ENCODE measurements around the gene PPIE. TPM values are rescaled to one million over a fixed set of nuclear protein-coding genes. Genes with fewer than 3 reads are reported as not detected.

PPIE gene
- total RNA-seq, 5 donors from 2014 or later (not counting 1 experiment from before 2014, with no cell fraction given) = 50.8 to 72.6 (median 58.7) TPM

DNA sequence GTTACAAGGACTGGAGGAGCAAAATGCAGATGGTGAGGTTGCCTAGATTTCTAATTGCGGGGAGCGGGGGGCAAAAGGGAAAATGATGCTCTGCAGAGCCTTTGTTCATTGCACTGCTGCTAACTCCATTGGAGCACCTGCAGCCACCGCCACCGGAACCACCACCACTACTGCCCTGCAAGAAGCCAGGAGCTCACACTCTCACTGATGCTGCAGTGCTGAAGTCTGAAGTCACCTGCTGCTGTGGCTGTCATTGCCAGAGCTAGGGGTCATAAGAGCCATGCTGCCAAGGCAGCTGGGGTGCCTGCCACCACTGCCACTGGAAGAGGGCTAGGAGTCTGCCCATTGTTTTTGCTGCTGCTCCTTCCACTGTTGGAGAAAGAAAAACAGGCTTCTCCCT lies 40.1 kb upstream of the PPIE start:
- H3K9me3 Mint-ChIP-seq = no peaks in the 10 kb centered on the region
- ChIA-PET POLR2A (no interaction called here), CTCF (no interaction called here)
- 89% methylated on average over 4 of the region's 4 CpGs for WGBS (ENCODE audit: insufficient coverage)
- peaks cover 0 to 6% of the 10 kb centered on the region in 2 donors for H3K27me3 Mint-ChIP-seq
- DNase-seq (no peak), ATAC-seq (replicated peaks in 1 of 4) (no peak)
- no peaks in the 10 kb centered on the region for H3K36me3 Mint-ChIP-seq
- Histone ChIP-seq H3K4me3 (ENCODE audit: control insufficient read depth in 1 of 2, extremely low read depth in 1 of 2, low read length in 1 of 2) (no peak overlapping the region), H3K36me3 (ENCODE audit: control insufficient read depth in 2 of 2, extremely low read depth in 1 of 2, insufficient read depth in 1 of 2, low read length in 1 of 2) (no peaks in the 10 kb centered on the region), H3K27ac (ENCODE audit: low read length) (no peak overlapping the region), H3K9me3 (no peaks in the 10 kb centered on the region), H3K27me3 (replicated peaks in 1 of 2; ENCODE audit: control insufficient read depth in 2 of 2, extremely low read depth in 1 of 2, insufficient read depth in 2 of 2, low read length in 1 of 2) (peaks cover 11 to 12% of the 10 kb centered on the region in 2 experiments), H3K4me1 (ENCODE audit: control insufficient read depth in 1 of 2, extremely low read depth in 1 of 2, insufficient read depth in 2 of 2, low read length in 2 of 2) (no peaks in the 10 kb centered on the region)
- peaks cover 6 to 8% (median 7%) of the 10 kb centered on the region in 3 donors for H3K4me1 Mint-ChIP-seq
- no peak overlapping the region for H3K4me3 Mint-ChIP-seq
- no peak overlapping the region for H3K27ac Mint-ChIP-seq

DNA sequence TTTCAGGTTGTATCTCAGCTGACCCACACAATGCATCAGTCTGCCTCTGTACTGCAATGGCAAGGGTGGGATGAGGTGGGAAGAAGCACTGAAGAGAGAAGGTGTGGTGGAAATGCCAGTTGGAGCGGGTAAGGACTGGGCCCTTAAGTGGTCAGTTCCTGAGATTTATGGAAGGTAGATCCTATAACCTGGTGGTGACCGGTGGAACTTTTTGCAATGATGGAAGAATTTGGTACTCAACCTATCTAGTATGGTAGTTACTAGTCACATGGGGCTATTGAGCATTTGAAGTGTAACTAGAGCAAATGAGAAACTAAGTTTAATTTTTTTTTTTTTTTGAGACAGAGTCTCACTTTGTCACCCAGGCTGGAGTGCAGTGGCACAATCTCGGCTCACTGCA lies 39.3 kb upstream of the PPIE start:
- Histone ChIP-seq H3K27ac (ENCODE audit: low read length) (no peak overlapping the region), H3K27me3 (replicated peaks in 1 of 2; ENCODE audit: control insufficient read depth in 2 of 2, extremely low read depth in 1 of 2, insufficient read depth in 2 of 2, low read length in 1 of 2) (peaks cover 11 to 12% of the 10 kb centered on the region in 2 experiments), H3K9me3 (no peaks in the 10 kb centered on the region), H3K4me3 (ENCODE audit: control insufficient read depth in 1 of 2, extremely low read depth in 1 of 2, low read length in 1 of 2) (no peak overlapping the region), H3K36me3 (ENCODE audit: control insufficient read depth in 2 of 2, extremely low read depth in 1 of 2, insufficient read depth in 1 of 2, low read length in 1 of 2) (no peaks in the 10 kb centered on the region), H3K4me1 (ENCODE audit: control insufficient read depth in 1 of 2, extremely low read depth in 1 of 2, insufficient read depth in 2 of 2, low read length in 2 of 2) (no peaks in the 10 kb centered on the region)
- peaks cover 3 to 6% (median 3%) of the 10 kb centered on the region in 3 donors for H3K4me1 Mint-ChIP-seq
- WGBS (ENCODE audit: insufficient coverage) = 71% methylated on average over 2 of the region's 3 CpGs
- no peaks in the 10 kb centered on the region for H3K36me3 Mint-ChIP-seq
- H3K27ac Mint-ChIP-seq = no peak overlapping the region
- ChIA-PET POLR2A (no interaction called here), CTCF (no interaction called here)
- ATAC-seq (replicated peaks in 1 of 4) (no peak), DNase-seq (no peak)
- H3K27me3 Mint-ChIP-seq = peaks cover 0 to 6% of the 10 kb centered on the region in 2 donors
- no peak overlapping the region for H3K4me3 Mint-ChIP-seq
- H3K9me3 Mint-ChIP-seq = no peaks in the 10 kb centered on the region

DNA sequence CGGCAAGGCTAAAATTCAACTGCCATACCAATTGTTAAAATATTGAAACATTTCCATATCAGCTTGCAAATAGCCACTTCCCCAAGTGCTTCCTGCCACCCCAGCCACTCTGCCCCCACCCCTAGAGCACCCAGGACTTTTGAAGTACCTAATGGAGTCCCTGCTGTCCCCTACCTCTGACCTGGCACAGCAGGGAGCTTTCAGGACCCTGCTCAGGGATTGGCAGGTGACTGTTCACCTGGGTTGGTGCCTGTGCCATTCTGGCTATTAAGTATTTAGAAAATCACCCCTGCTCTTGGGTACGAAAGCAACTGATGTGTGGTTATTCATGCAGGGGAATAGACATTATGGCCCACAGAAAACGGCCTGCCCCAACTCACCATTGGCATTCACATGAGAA lies 38.3 kb upstream of the PPIE start:
- Histone ChIP-seq H3K27me3 (replicated peaks in 1 of 2; ENCODE audit: control insufficient read depth in 2 of 2, extremely low read depth in 1 of 2, insufficient read depth in 2 of 2, low read length in 1 of 2) (peaks cover 7 to 11% of the 10 kb centered on the region in 2 experiments), H3K36me3 (ENCODE audit: control insufficient read depth in 2 of 2, extremely low read depth in 1 of 2, insufficient read depth in 1 of 2, low read length in 1 of 2) (no peaks in the 10 kb centered on the region), H3K4me1 (ENCODE audit: control insufficient read depth in 1 of 2, extremely low read depth in 1 of 2, insufficient read depth in 2 of 2, low read length in 2 of 2) (no peaks in the 10 kb centered on the region), H3K4me3 (ENCODE audit: control insufficient read depth in 1 of 2, extremely low read depth in 1 of 2, low read length in 1 of 2) (no peak overlapping the region), H3K27ac (ENCODE audit: low read length) (no peak overlapping the region), H3K9me3 (no peaks in the 10 kb centered on the region)
- ChIA-PET CTCF (no interaction called here), POLR2A (interaction anchor here in 1 of 2 donors (0.6 kb wide), 1 partner anchor 38 kb away, joined by 6 read pairs; no protein-coding TSS in a partner anchor)
- DNase-seq = no peak
- no peaks in the 10 kb centered on the region for H3K4me1 Mint-ChIP-seq
- no peak overlapping the region for H3K27ac Mint-ChIP-seq
- peaks cover 0 to 4% of the 10 kb centered on the region in 2 donors for H3K27me3 Mint-ChIP-seq
- no peaks in the 10 kb centered on the region for H3K36me3 Mint-ChIP-seq
- H3K4me3 Mint-ChIP-seq = no peak overlapping the region
- ATAC-seq (replicated peaks in 1 of 4) = no peak
- H3K9me3 Mint-ChIP-seq = no peaks in the 10 kb centered on the region
- no CpG with 5 or more reads among the region's 3 CpGs for WGBS (ENCODE audit: insufficient coverage)

DNA sequence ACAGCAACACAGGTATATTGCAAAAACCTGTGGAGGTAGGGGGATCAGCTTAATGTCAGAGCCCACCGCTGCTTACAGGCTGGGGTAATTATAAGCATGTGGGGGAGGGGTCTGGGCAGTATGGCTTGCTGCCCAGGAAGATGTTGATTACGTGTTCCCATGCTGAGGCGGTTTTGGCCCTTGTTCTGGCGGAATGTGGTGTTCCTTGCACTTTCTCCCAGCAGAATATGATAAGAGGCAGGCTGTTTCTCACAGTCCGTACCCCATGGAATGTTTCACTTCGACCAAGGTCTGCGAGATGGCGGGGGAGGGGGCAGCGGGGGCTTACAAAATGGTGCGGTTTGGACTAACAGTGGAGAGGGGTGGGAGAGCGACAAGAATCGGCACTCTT lies 37.6 kb upstream of the PPIE start:
- peaks cover 7 to 11% of the 10 kb centered on the region in 2 experiments for H3K27me3 ChIP-seq (replicated peaks in 1 of 2; ENCODE audit: control insufficient read depth in 2 of 2, extremely low read depth in 1 of 2, insufficient read depth in 2 of 2, low read length in 1 of 2)
- H3K27me3 Mint-ChIP-seq = peaks cover 0 to 4% of the 10 kb centered on the region in 2 donors
- H3K27ac Mint-ChIP-seq = no peak overlapping the region
- no peaks in the 10 kb centered on the region for H3K36me3 Mint-ChIP-seq
- ATAC-seq (replicated peaks in 1 of 4) (no peak), DNase-seq (no peak)
- H3K4me1 Mint-ChIP-seq = no peaks in the 10 kb centered on the region
- ChIA-PET POLR2A (interaction anchor here in 1 of 2 donors (0.6 kb wide), 1 partner anchor 847 kb away, joined by 4 read pairs; no protein-coding TSS in a partner anchor), CTCF (no interaction called here)
- no peaks in the 10 kb centered on the region for H3K9me3 ChIP-seq
- H3K9me3 Mint-ChIP-seq = no peaks in the 10 kb centered on the region
- no peaks in the 10 kb centered on the region for H3K4me1 ChIP-seq (ENCODE audit: control insufficient read depth in 1 of 2, extremely low read depth in 1 of 2, insufficient read depth in 2 of 2, low read length in 2 of 2)
- no peak overlapping the region for H3K27ac ChIP-seq (ENCODE audit: low read length)
- no peaks in the 10 kb centered on the region for H3K36me3 ChIP-seq (ENCODE audit: control insufficient read depth in 2 of 2, extremely low read depth in 1 of 2, insufficient read depth in 1 of 2, low read length in 1 of 2)
- WGBS (ENCODE audit: insufficient coverage) = 75% methylated on average over 12 of the region's 12 CpGs
- H3K4me3 Mint-ChIP-seq = no peak overlapping the region
- no peak overlapping the region for H3K4me3 ChIP-seq (ENCODE audit: control insufficient read depth in 1 of 2, extremely low read depth in 1 of 2, low read length in 1 of 2)

DNA sequence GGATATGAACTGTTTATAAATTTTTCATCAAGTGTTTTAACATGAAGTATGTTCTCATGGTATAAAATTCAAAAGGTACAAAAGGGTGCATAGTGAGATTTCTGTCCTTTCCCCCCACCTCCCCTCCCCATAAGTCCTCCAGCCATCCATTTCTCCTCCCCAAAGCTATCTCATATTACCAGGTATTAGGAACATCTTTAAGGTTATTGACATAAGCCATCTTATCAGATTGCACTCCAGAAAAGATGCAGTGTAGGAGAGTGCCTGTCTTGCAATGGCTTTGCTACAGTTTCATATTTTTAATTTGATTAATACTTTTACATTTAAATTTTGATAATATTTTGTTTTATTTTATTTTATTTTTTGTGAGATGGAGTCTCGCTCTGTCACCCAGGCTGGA lies 33.9 kb upstream of the PPIE start:
- no peaks in the 10 kb centered on the region for H3K4me1 ChIP-seq (ENCODE audit: control insufficient read depth in 1 of 2, extremely low read depth in 1 of 2, insufficient read depth in 2 of 2, low read length in 2 of 2)
- DNase-seq (no peak), ATAC-seq (replicated peaks in 1 of 4) (no peak)
- H3K9me3 Mint-ChIP-seq = no peaks in the 10 kb centered on the region
- no peak overlapping the region for H3K27ac ChIP-seq (ENCODE audit: low read length)
- no peaks in the 10 kb centered on the region for H3K36me3 ChIP-seq (ENCODE audit: control insufficient read depth in 2 of 2, extremely low read depth in 1 of 2, insufficient read depth in 1 of 2, low read length in 1 of 2)
- no peak overlapping the region for H3K4me3 Mint-ChIP-seq
- H3K27ac Mint-ChIP-seq = no peak overlapping the region
- WGBS (ENCODE audit: insufficient coverage) = 80% methylated on average over 1 of the region's 1 CpG
- H3K27me3 Mint-ChIP-seq = peaks cover 3 to 12% of the 10 kb centered on the region in 2 donors
- H3K4me1 Mint-ChIP-seq = no peaks in the 10 kb centered on the region
- CTCF ChIA-PET = no interaction called here
- no peaks in the 10 kb centered on the region for H3K36me3 Mint-ChIP-seq
- peaks cover 0 to 10% of the 10 kb centered on the region in 2 experiments for H3K27me3 ChIP-seq (replicated peaks in 1 of 2; ENCODE audit: control insufficient read depth in 2 of 2, extremely low read depth in 1 of 2, insufficient read depth in 2 of 2, low read length in 1 of 2)
- H3K4me3 ChIP-seq (ENCODE audit: control insufficient read depth in 1 of 2, extremely low read depth in 1 of 2, low read length in 1 of 2) = no peak overlapping the region
- no peaks in the 10 kb centered on the region for H3K9me3 ChIP-seq
- POLR2A ChIA-PET = no interaction called here

DNA sequence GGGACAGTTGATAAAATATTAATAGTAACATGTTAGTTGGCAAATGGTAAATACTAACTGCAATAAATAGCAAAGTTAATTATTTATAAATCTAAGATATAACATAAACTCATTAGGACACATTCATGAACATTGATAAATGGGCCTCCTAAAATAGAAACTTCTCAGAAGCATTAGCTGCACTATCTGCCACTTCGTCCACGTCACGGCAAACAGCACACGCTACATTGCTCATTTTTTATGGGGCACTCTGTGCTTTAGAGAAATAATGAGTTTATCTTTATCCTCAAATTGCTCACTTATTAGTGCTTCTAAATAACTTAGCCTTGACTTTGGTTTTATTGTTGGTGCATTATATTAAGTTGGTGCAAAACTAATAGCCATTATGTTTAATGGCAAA lies 31.2 kb upstream of the PPIE start:
- ChIA-PET CTCF (no interaction called here), POLR2A (no interaction called here)
- WGBS (ENCODE audit: insufficient coverage) = no CpG with 5 or more reads among the region's 4 CpGs

More for the DNA sequence above, 31.2 kb upstream of the PPIE start:
- Histone ChIP-seq H3K4me1 (ENCODE audit: control insufficient read depth in 1 of 2, extremely low read depth in 1 of 2, insufficient read depth in 2 of 2, low read length in 2 of 2) (no peaks in the 10 kb centered on the region), H3K9me3 (no peaks in the 10 kb centered on the region), H3K36me3 (ENCODE audit: control insufficient read depth in 2 of 2, extremely low read depth in 1 of 2, insufficient read depth in 1 of 2, low read length in 1 of 2) (no peaks in the 10 kb centered on the region), H3K4me3 (ENCODE audit: control insufficient read depth in 1 of 2, extremely low read depth in 1 of 2, low read length in 1 of 2) (no peak overlapping the region), H3K27ac (ENCODE audit: low read length) (no peak overlapping the region), H3K27me3 (replicated peaks in 1 of 2; ENCODE audit: control insufficient read depth in 2 of 2, extremely low read depth in 1 of 2, insufficient read depth in 2 of 2, low read length in 1 of 2) (peaks cover 0 to 15% of the 10 kb centered on the region in 2 experiments)
- DNase-seq = no peak
- H3K27ac Mint-ChIP-seq = no peak overlapping the region
- peaks cover 12% of the 10 kb centered on the region in 2 donors for H3K27me3 Mint-ChIP-seq
- H3K36me3 Mint-ChIP-seq = no peaks in the 10 kb centered on the region
- no peaks in the 10 kb centered on the region for H3K4me1 Mint-ChIP-seq
- no peak overlapping the region for H3K4me3 Mint-ChIP-seq
- H3K9me3 Mint-ChIP-seq = no peaks in the 10 kb centered on the region
- ATAC-seq (replicated peaks in 1 of 4) = no peak

Data from T-cell (primary cell).